ENCODE data around the gene SPDYA. TPM values are rescaled to one million over a fixed set of nuclear protein-coding genes. Genes with fewer than 3 reads are reported as not detected.

The SPDYA gene
- total and polyA plus RNA-seq, 2 of the 4 experiments (the other 2 are of a cell fraction): not detected

DNA sequence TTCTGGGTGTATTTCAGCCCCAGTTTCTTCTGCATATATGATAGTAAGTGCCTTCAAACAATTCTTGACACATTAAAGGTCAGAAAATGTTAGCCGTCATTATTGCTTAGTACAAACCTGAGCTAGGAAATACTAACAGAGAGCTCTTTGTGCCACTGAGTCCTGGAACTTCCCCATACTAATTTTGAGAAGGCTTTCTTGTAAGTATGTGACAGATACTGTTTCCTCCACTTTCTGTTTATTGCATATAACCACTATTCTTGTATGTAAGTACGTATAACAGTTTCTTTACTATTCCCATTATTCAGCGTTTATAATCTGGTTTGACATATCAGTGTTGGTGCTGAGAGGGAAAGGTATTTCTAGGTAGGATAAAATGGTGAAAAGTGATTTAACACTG is 49.2 kb upstream of the SPDYA start:
- Histone ChIP-seq H3K9me3 (ENCODE audit: control insufficient read depth, insufficient read depth, low read length) (no peaks in the 10 kb centered on the region), H2BK15ac (ENCODE audit: low read depth, low read length) (no peak overlapping the region), H2AFZ (replicated peaks; ENCODE audit: low read length, poor library complexity) (no peak overlapping the region), H2BK20ac (ENCODE audit: low read depth, low read length) (no peak overlapping the region), H3K18ac (ENCODE audit: low read depth, low read length) (no peak overlapping the region), H3K79me1 (ENCODE audit: low read depth in 1 of 2, low read length in 2 of 2) (peaks cover 5 to 62% of the 10 kb centered on the region in 2 experiments; a peak in 3 of 4 replicates), H3K4me2 (ENCODE audit: low read depth, low read length) (no peak overlapping the region), H3K56ac (ENCODE audit: extremely low read depth, insufficient read depth, low read length) (no peak overlapping the region), H3K4me3 (ENCODE audit: insufficient read depth, low read depth, low read length) (no peak overlapping the region), H3K4ac (ENCODE audit: low read depth, low read length) (no peak overlapping the region), H3K9me1 (ENCODE audit: insufficient read depth, low read length) (peaks cover 20% of the 10 kb centered on the region), H2BK120ac (ENCODE audit: low read depth, low read length) (no peak overlapping the region), H3K14ac (replicated peaks; ENCODE audit: low read depth, low read length) (no peak overlapping the region), H4K5ac (ENCODE audit: low read depth, low read length) (no peak overlapping the region), H3K4me1 (ENCODE audit: control insufficient read depth, insufficient read depth, low read length) (peaks cover 13% of the 10 kb centered on the region), H2AK5ac (ENCODE audit: low read depth, low read length) (no peak overlapping the region), H3K27ac (ENCODE audit: insufficient read depth, low read length) (no peak overlapping the region), H4K20me1 (ENCODE audit: insufficient read depth, low read length) (peaks cover 97% of the 10 kb centered on the region), H3K27me3 (ENCODE audit: control insufficient read depth, insufficient read depth, low read length) (no peaks in the 10 kb centered on the region), H2AK9ac (replicated peaks; ENCODE audit: low read depth, low read length, poor library complexity) (no peak overlapping the region), H2BK5ac (ENCODE audit: low read depth, low read length, poor library complexity, severe bottlenecking) (no peak overlapping the region), H3K36me3 (ENCODE audit: control insufficient read depth, insufficient read depth, low read length) (peaks cover 9% of the 10 kb centered on the region), H3K23ac (ENCODE audit: low read depth, low read length) (no peak overlapping the region), H4K8ac (ENCODE audit: low read depth in 2 of 2, low read length in 2 of 2) (no peak overlapping the region), H4K91ac (ENCODE audit: insufficient read depth, low read depth, low read length) (no peak overlapping the region), H3K9ac (ENCODE audit: low read depth, low read length) (no peak overlapping the region)
- in situ Hi-C loops (cut with MboI; ENCODE audit: low sequenced_read_pairs): no loop called here
- BruUV-seq (replicated peaks): no TSS peak
- intact Hi-C loops (cut with micrococcal nuclease): no loop called here
- dilution Hi-C loops (cut with HindIII; ENCODE audit: low sequenced_read_pairs, unreplicated experiment): no loop called here
- ChIA-PET CTCF (interaction anchor here (1.0 kb wide), 1 partner anchor 84 kb away, joined by 3 read pairs; no protein-coding TSS in a partner anchor), POLR2A (ENCODE audit: unreplicated experiment) (no interaction called here)
- TF ChIP-seq MXI1 (IDR thresholded peaks at IDR 0.05; ENCODE audit: borderline replicate concordance, low read depth, low read length) (no peak), CEBPB (IDR thresholded peaks at IDR 0.05; ENCODE audit: low read depth, low read length) (no peak), SMC3 (IDR thresholded peaks at IDR 0.05; ENCODE audit: low read depth, low read length) (no peak), RFX5 (IDR thresholded peaks at IDR 0.05; ENCODE audit: low read depth, low read length) (no peak), POLR2A (IDR thresholded peaks at IDR 0.05; ENCODE audit: low read depth, low read length) (no peak), CHD1 (IDR thresholded peaks at IDR 0.05; ENCODE audit: low read depth, low read length) (no peak), NFE2L2 (IDR thresholded peaks at IDR 0.05; ENCODE audit: low read depth, low read length) (no peak), ELK1 (IDR thresholded peaks at IDR 0.05; ENCODE audit: borderline replicate concordance, low read depth, low read length) (no peak), FOS (IDR thresholded peaks at IDR 0.05; ENCODE audit: low read depth, low read length) (no peak), RCOR1 (IDR thresholded peaks at IDR 0.05; ENCODE audit: insufficient replicate concordance, low read length) (no peak), MAFK (IDR thresholded peaks at IDR 0.05; ENCODE audit: low read depth, low read length) (no peak), RAD21 (IDR thresholded peaks at IDR 0.05; ENCODE audit: low read length) (no peak), MAZ (IDR thresholded peaks at IDR 0.05; ENCODE audit: borderline replicate concordance, low read depth, low read length) (no peak), USF2 (IDR thresholded peaks at IDR 0.05; ENCODE audit: low read depth, low read length) (no peak), BHLHE40 (IDR thresholded peaks at IDR 0.05; ENCODE audit: low read depth, low read length) (no peak)
- TF ChIP-seq, protein P1, sequence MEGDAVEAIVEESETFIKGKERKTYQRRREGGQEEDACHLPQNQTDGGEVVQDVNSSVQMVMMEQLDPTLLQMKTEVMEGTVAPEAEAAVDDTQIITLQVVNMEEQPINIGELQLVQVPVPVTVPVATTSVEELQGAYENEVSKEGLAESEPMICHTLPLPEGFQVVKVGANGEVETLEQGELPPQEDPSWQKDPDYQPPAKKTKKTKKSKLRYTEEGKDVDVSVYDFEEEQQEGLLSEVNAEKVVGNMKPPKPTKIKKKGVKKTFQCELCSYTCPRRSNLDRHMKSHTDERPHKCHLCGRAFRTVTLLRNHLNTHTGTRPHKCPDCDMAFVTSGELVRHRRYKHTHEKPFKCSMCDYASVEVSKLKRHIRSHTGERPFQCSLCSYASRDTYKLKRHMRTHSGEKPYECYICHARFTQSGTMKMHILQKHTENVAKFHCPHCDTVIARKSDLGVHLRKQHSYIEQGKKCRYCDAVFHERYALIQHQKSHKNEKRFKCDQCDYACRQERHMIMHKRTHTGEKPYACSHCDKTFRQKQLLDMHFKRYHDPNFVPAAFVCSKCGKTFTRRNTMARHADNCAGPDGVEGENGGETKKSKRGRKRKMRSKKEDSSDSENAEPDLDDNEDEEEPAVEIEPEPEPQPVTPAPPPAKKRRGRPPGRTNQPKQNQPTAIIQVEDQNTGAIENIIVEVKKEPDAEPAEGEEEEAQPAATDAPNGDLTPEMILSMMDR (conservative IDR thresholded peaks at IDR 0.05; ENCODE audit: low read depth, low read length): no peak
- DNase-seq (no peak), ATAC-seq (ENCODE audit: low read depth) (no peak)
- no CpG with 5 or more reads among the region's 3 CpGs for WGBS, 2 experiments (ENCODE audit: extremely low coverage in 2 of 2, insufficient read length in 1 of 2)
